ENCODE data around the gene CETP. TPM values are rescaled to one million over a fixed set of nuclear protein-coding genes. Genes with fewer than 3 reads are reported as not detected.

CETP gene
- total RNA-seq, 1 donor, result not detected

DNA sequence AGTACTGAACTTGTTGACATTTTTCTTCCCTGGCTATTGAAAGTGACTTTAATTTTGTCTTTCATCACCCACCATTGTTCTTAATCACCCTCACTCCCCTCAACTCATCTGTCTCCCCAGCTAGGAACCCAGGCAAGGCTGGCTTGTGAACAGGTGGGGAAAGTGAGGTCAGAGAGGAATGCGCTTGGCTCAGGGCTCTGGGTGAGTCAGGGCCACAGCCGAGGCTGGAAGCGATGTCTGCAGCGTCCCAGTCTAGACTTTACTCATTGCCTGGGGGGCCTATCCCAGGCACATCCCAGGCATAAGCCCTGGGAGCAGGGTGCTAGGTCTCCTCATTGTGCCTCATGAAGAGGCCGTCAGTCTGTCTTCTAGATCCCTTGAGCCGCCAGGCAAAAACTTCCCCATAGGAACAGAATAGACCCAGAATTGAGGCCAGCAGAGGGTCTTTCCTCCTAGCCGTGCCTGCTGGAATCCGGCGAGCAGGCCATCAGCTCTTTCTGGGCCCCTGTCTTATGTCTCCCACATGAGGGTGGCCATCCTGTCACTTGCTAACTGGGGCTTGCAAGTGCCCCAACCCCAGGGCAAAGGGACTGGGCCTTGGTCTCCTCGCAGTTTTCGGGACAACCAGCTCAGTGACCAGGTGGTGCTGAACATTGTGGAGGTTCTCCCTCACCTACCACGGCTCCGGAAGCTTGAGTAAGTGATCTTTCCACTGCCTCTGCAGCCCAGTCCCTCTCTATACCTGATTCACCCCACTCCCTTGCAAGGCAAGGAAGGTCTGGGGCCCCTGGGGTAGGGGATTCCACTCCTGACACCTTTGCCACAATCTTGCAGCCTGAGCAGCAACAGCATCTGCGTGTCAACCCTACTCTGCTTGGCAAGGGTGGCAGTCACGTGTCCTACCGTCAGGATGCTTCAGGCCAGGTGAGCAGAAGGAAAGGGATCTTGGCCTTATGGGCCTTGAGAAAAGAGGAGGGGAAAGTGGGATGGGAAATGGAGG, 67.7 kb downstream of the CETP start:
- no peak overlapping the region for H3K4me3 ChIP-seq (ENCODE audit: low read depth, low read length)
- peak; percentile 28 for DNase-seq (ENCODE audit: low read depth)
- TF ChIP-seq CTCF (IDR thresholded peaks at IDR 0.05; ENCODE audit: insufficient read depth, low read depth, low read length), result no peak

DNA sequence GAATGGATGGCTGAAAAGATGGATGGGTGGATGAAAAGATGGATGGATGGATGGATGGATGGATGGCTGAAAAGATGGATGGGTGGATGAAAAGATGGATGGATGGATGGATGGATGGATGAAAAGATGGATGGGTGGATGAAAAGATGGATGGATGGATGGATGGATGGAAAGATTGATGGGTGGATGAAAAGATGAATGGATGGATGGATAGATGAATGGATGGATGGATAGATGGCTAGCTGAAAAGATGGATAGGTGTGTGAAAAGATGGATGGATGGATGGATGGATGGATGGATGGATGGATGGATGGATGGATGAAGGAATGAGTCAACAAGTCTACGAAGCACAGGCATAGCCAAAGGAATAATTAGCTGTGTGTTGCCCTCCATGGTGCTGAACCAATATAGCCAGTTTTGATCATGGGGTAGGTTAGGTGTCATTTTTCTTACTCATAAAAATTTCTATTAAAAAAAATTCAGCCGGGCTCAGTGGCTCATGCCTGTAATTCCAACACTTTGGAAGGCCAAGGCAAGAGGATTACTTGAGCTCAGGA, 68.7 kb downstream of the CETP start:
- DNase-seq (ENCODE audit: low read depth), result no peak
- TF ChIP-seq CTCF (IDR thresholded peaks at IDR 0.05; ENCODE audit: insufficient read depth, low read depth, low read length), result no peak
- no peak overlapping the region for H3K4me3 ChIP-seq (ENCODE audit: low read depth, low read length)

DNA sequence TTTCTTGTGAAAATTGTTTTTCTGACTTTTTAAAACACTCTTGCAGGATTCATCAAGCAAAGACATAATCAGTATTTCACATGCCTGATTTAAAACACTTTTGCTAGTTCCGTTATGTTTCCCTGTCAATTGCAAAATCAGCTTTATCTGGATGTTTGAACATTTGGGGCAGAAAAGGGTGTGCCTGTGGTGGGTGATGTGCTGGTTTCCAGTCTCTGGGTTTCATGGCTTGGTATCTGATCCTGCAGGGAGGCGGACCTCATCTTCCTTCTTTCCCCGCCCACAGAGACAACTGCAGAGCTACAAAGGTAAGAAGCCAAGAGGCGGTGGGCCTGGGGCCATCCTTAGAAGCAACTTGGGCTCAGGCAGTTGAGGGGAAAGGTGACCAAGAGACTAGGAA, 69.4 kb downstream of the CETP start:
- no peak overlapping the region for H3K4me3 ChIP-seq (ENCODE audit: low read depth, low read length)
- no peak for DNase-seq (ENCODE audit: low read depth)
- no peak for TF ChIP-seq CTCF (IDR thresholded peaks at IDR 0.05; ENCODE audit: insufficient read depth, low read depth, low read length)

DNA sequence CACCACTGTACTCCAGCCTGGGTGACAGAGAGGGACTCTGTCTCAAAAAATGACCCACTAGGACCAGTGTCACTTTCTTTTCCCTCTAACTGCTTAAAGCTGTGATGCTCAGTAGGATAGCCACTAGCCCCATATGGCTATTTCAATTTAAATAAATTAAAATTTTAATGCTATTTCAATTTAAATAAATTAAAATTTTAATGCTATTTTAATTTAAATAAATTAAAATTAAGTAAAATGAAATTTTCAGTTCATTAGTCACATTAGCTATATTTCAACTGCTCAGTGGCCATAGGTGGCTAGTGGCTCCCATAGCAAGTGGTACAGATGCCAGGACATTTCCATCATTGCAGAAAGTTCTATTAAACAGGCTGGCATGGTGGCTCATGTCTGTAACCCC, 70.6 kb downstream of the CETP start:
- DNase-seq (ENCODE audit: low read depth), result no peak
- no peak for TF ChIP-seq CTCF (IDR thresholded peaks at IDR 0.05; ENCODE audit: insufficient read depth, low read depth, low read length)
- H3K4me3 ChIP-seq (ENCODE audit: low read depth, low read length), result no peak overlapping the region

GRCh38 chr16:57032931-57033330, 71.2 kb downstream of the CETP start:
- no peak overlapping the region for H3K4me3 ChIP-seq (ENCODE audit: low read depth, low read length)
- no peak for TF ChIP-seq CTCF (IDR thresholded peaks at IDR 0.05; ENCODE audit: insufficient read depth, low read depth, low read length)
- DNase-seq (ENCODE audit: low read depth), result no peak

Other genes with a start within 250 kb of the CETP start
- 54.1 and 60.9 TPM in 2 replicates for gene NUP93, start 231.8 kb upstream of the CETP start, total RNA-seq
- gene SLC12A3, start 96.7 kb upstream of the CETP start, total RNA-seq, result not detected in 2 replicates
- gene HERPUD1, start 29.8 kb upstream of the CETP start, total RNA-seq, result 98.4 and 135 TPM in 2 replicates
- 44.0 and 67.6 TPM in 2 replicates for gene NLRC5, start 27.6 kb downstream of the CETP start, total RNA-seq
- gene CPNE2, start 130.6 kb downstream of the CETP start, total RNA-seq, result 23.2 and 24.2 TPM in 2 replicates
- gene PSME3IP1, start 224.1 kb downstream of the CETP start, total RNA-seq, result 59.3 and 71.2 TPM in 2 replicates
- 51.2 and 64.8 TPM in 2 replicates for gene RSPRY1, start 224.4 kb downstream of the CETP start, total RNA-seq

Measured in fibroblast of villous mesenchyme (primary cell).